Tibial nerve (tissue), 4 donors: ENCODE data around the gene TSFM. TPM values are rescaled to one million over a fixed set of nuclear protein-coding genes. Genes with fewer than 3 reads are reported as not detected.

Source experiments
- DNase-seq, 2 donors: peaks; one replicate each; pipeline ENCODE4 v3.0.0-alpha.2; 2019; ENCODE audit warnings: low spot score in 2 of 2
- H3K27ac ChIP-seq, 4 donors: fragments of 200-600 bp; sonication (generic) in 3 of 4; one replicate each; pipeline ENCODE4 v1.5.1; 2017 to 2019; ENCODE audit warnings: mild to moderate bottlenecking in 1 of 4
- H3K27me3 ChIP-seq, 2 donors: fragments of 200-600 bp; sonication (generic) in 1 of 2; one replicate each; pipeline versions ENCODE4 v1.5.1 to v1.6.0; 2017 to 2019
- H3K36me3 ChIP-seq, 3 donors: fragments of 200-600 bp; sonication (generic); one replicate each; pipeline ENCODE4 v1.5.1; 2018 to 2019
- H3K4me1 ChIP-seq, 4 donors: fragments of 200-600 bp; sonication (generic) in 3 of 4; one replicate each; pipeline ENCODE4 v1.5.1; 2017 to 2019
- H3K4me3 ChIP-seq, 4 donors: fragments of 200-600 bp; sonication (generic) in 3 of 4; one replicate each; pipeline ENCODE4 v1.5.1; 2017 to 2019; ENCODE audit warnings: mild to moderate bottlenecking in 1 of 4, moderate library complexity in 1 of 4
- H3K9me3 ChIP-seq, 4 donors: fragments of 200-600 bp; sonication (generic) in 3 of 4; one replicate each; pipeline ENCODE4 v1.5.1; 2017 to 2019
- CTCF ChIP-seq, 5 experiments: fragments of 200-600 bp in 3 of 5; fragments of 450-650 bp in 2 of 5; sonication (generic) in 3 of 5; IDR thresholded peaks; one replicate each; pipeline ENCODE4 v1.5.1; 2016 to 2019; ENCODE audit warnings: antibody characterized with exemption in 5 of 5, mild to moderate bottlenecking in 3 of 5, moderate library complexity in 2 of 5
- EP300 ChIP-seq, 2 donors: sonication (generic); formaldehyde crosslinking; IDR thresholded peaks; one replicate each; pipeline ENCODE4 v1.6.1; 2017; ENCODE audit warnings: antibody characterized with exemption in 2 of 2, mild to moderate bottlenecking in 1 of 2
- POLR2A ChIP-seq, 2 donors: fragments of 450-650 bp; IDR thresholded peaks; one replicate each; pipeline ENCODE4 v1.6.1; 2017; ENCODE audit warnings: antibody characterized with exemption in 2 of 2, mild to moderate bottlenecking in 2 of 2, moderate library complexity in 2 of 2
- WGBS, 2 donors: methylation state at CpG; one replicate each; pipeline ENCODE4 v1.1.5; 2018; 5-methylcytosine and 5-hydroxymethylcytosine counted together
- total RNA-seq, 4 donors: library from RNA; depleted of rRNA; stranded (reverse); fragments of >200 nt; gene quantifications; one replicate each; pipeline ENCODE4 v1.1.0, GENCODE V29; 2016

TSFM gene
- total RNA-seq, 4 donors from 2014 or later, result 13.5 to 23.2 (median 22.4) TPM

GRCh38 chr12:57746025-57746424 is 36.6 kb upstream of the TSFM start:
- 87% methylated on average over 3 of the region's 3 CpGs for WGBS, 2 donors
- Histone ChIP-seq H3K27ac (peak overlapping the region in 2 of 4 donors; percentile 93 to 99), H3K4me3 (peak overlapping the region in 1 of 4 donors; percentile 74), H3K36me3 (peaks cover 0 to 50% (median 4%) of the 10 kb centered on the region in 3 donors), H3K27me3 (peaks cover 0 to 3% of the 10 kb centered on the region in 2 donors), H3K9me3 (no peaks in the 10 kb centered on the region), H3K4me1 (peaks cover 0 to 31% (median 6%) of the 10 kb centered on the region in 4 donors)
- TF ChIP-seq CTCF (IDR thresholded peaks at IDR 0.05), result no peak
- TF ChIP-seq POLR2A (IDR thresholded peaks at IDR 0.05), result no peak
- TF ChIP-seq EP300 (IDR thresholded peaks at IDR 0.05), result no peak
- no peak for DNase-seq

- Histone ChIP-seq H3K9me3 (no peaks in the 10 kb centered on the region), H3K36me3 (peaks cover 0 to 50% (median 4%) of the 10 kb centered on the region in 3 donors), H3K4me3 (no peak overlapping the region), H3K27me3 (no peaks in the 10 kb centered on the region), H3K27ac (no peak overlapping the region), H3K4me1 (peaks cover 0 to 48% (median 11%) of the 10 kb centered on the region in 4 donors)
- no peak for TF ChIP-seq EP300 (IDR thresholded peaks at IDR 0.05)
- TF ChIP-seq POLR2A (IDR thresholded peaks at IDR 0.05), result no peak
- TF ChIP-seq CTCF (IDR thresholded peaks at IDR 0.05), result no peak
- 91 to 93% methylated on average over 5 of the region's 5 CpGs for WGBS, 2 donors
- no peak for DNase-seq
Measured at GRCh38 chr12:57749061-57749460, 33.5 kb upstream of the TSFM start.

- TF ChIP-seq CTCF (IDR thresholded peaks at IDR 0.05), result no peak
- Histone ChIP-seq H3K4me3 (peak overlapping the region; percentile 68 to 89 (median 78)), H3K4me1 (peaks cover 0 to 48% (median 15%) of the 10 kb centered on the region in 4 donors), H3K27ac (peak overlapping the region; percentile 83 to 96 (median 84)), H3K9me3 (no peaks in the 10 kb centered on the region), H3K27me3 (no peaks in the 10 kb centered on the region), H3K36me3 (peaks cover 0 to 50% (median 4%) of the 10 kb centered on the region in 3 donors)
- WGBS, 2 donors, result 88 to 90% methylated on average over 15 of the region's 15 CpGs
- DNase-seq, result no peak
Measured at GRCh38 chr12:57750561-57751431, 31.8 kb upstream of the TSFM start.

GRCh38 chr12:57751432-57751787 is 31.2 kb upstream of the TSFM start:
- Histone ChIP-seq H3K27me3 (no peaks in the 10 kb centered on the region), H3K36me3 (peaks cover 0 to 46% (median 4%) of the 10 kb centered on the region in 3 donors), H3K27ac (peak overlapping the region; percentile 83 to 96 (median 84)), H3K9me3 (no peaks in the 10 kb centered on the region), H3K4me3 (peak overlapping the region; percentile 68 to 89 (median 78)), H3K4me1 (peaks cover 0 to 48% (median 19%) of the 10 kb centered on the region in 4 donors)
- WGBS, 2 donors, result 7 to 9% methylated on average over 8 of the region's 8 CpGs
- no peak for DNase-seq
- no peak for TF ChIP-seq POLR2A (IDR thresholded peaks at IDR 0.05)
- TF ChIP-seq CTCF (IDR thresholded peaks at IDR 0.05), result no peak
